22Rv1 (cell line): ENCODE results near the gene CASP5.

ENCODE experiments used
- ZFX ChIP-seq: fragments of 450-650 bp; IDR thresholded peaks from 2 replicates; pipeline ENCODE4 v1.6.1; 2017; ENCODE audit warnings: antibody characterized with exemption, borderline replicate concordance
- TF ChIP-seq, protein P1 (sequence below): fragments of 450-650 bp; IDR thresholded peaks from 2 replicates; pipeline ENCODE4 v1.5.1; 2017; ENCODE audit warnings: mild to moderate bottlenecking

DNA sequence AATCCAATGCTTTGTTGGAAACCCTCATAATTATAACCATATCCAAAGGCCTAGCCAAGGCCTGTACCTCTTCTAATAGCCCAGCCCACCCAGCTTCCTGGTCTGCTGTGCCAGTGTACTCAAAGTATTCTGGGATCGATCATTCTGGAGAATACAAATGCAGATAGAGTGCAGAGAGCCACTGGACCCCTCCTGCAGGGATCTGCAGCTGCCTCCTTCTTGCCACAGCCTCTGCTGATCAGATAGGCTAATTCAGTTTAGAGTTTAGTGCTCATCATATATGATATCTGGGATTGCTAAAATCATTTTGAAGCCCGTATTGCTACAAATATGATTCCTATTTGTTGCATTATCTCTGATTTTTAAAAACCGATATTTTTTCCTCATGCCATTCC, 17.5 kb downstream of the CASP5 start:
- TF ChIP-seq, protein P1, sequence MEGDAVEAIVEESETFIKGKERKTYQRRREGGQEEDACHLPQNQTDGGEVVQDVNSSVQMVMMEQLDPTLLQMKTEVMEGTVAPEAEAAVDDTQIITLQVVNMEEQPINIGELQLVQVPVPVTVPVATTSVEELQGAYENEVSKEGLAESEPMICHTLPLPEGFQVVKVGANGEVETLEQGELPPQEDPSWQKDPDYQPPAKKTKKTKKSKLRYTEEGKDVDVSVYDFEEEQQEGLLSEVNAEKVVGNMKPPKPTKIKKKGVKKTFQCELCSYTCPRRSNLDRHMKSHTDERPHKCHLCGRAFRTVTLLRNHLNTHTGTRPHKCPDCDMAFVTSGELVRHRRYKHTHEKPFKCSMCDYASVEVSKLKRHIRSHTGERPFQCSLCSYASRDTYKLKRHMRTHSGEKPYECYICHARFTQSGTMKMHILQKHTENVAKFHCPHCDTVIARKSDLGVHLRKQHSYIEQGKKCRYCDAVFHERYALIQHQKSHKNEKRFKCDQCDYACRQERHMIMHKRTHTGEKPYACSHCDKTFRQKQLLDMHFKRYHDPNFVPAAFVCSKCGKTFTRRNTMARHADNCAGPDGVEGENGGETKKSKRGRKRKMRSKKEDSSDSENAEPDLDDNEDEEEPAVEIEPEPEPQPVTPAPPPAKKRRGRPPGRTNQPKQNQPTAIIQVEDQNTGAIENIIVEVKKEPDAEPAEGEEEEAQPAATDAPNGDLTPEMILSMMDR, result no peak
- TF ChIP-seq ZFX, result no peak
